Measurements from ENCODE around the gene CHRD.

Gene CHRD

DNA sequence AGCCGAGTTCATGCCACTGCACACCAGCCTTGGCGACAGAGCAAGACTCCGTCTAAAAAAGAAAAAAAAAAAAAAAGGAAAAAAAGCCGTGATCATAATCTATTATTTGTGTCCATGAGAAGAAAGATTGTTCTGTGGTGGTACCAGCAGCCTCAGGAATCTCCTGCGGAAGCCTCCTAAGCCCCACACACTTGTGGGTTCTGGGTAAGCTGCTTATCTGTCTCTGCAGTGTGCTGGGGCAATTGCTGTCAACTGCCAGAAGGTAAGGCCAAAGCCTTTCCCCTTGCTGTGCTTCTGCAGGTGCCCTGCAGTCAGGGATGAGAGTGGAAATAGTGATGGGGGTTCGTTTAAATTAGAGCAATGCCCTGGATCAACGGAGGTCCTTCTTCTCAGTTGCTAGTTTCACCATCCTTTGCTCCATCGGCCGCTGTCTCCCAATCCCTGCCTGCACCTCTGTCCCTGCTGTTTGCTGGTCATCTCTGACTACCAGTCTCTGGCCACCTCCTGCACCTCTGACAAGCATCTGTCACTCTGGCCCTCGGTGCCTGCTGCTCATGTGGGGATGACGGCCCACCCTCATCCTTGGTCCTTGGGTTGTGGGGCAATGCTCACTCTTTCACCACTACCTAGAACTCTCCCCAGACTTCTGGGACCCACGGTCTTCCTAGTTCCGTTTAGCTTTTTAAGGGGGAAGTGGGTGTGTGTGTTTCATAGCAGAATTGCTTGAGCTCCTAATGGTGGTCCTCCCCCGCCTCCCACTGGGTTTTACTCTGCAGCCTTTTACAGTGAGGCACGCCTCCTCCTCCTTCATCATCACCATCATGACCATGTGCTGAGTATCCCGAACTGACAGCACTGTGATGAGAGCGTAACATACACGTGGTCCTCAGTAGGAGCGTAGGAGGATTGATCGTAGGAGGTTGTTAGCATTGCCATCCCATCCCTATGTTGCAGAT is 25.5 kb downstream of the CHRD start:
- H3K4me3 ChIP-seq (ENCODE audit: control insufficient read depth, low read depth, low read length) = no peak overlapping the region
- DNase-seq (ENCODE audit: low read depth) = no peak
- no peak for TF ChIP-seq CTCF (conservative IDR thresholded peaks at IDR 0.05; ENCODE audit: control insufficient read depth, insufficient read depth, low read depth, low read length)

GRCh38 chr3:184409331-184409926 is 29.6 kb downstream of the CHRD start:
- DNase-seq (ENCODE audit: low read depth) = no peak
- no peak for TF ChIP-seq CTCF (conservative IDR thresholded peaks at IDR 0.05; ENCODE audit: control insufficient read depth, insufficient read depth, low read depth, low read length)
- H3K4me3 ChIP-seq (ENCODE audit: control insufficient read depth, low read depth, low read length) = no peak overlapping the region

GRCh38 chr3:184409946-184410500 is 30.2 kb downstream of the CHRD start:
- H3K4me3 ChIP-seq (ENCODE audit: control insufficient read depth, low read depth, low read length) = no peak overlapping the region
- no peak for TF ChIP-seq CTCF (conservative IDR thresholded peaks at IDR 0.05; ENCODE audit: control insufficient read depth, insufficient read depth, low read depth, low read length)
- DNase-seq (ENCODE audit: low read depth) = no peak

GRCh38 chr3:184414418-184415202 is 34.8 kb downstream of the CHRD start:
- no peak overlapping the region for H3K4me3 ChIP-seq (ENCODE audit: control insufficient read depth, low read depth, low read length)
- TF ChIP-seq CTCF (conservative IDR thresholded peaks at IDR 0.05; ENCODE audit: control insufficient read depth, insufficient read depth, low read depth, low read length) = no peak
- no peak for DNase-seq (ENCODE audit: low read depth)

DNA sequence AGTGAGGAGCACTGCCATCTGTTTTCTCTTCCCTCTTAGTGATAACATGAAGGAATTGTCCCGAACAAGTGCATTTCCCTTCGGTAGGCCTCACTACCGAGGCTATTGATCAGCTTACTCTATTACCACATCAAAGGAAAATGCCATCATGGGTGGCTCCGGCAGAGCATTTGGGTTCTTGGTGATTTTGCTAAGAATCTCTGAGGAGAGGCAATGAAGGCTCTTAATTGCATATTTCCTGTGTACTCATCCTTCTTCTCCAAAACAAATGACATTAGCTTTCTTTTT is 35.3 kb downstream of the CHRD start:
- TF ChIP-seq CTCF (conservative IDR thresholded peaks at IDR 0.05; ENCODE audit: control insufficient read depth, insufficient read depth, low read depth, low read length) = no peak
- DNase-seq (ENCODE audit: low read depth) = no peak
- no peak overlapping the region for H3K4me3 ChIP-seq (ENCODE audit: control insufficient read depth, low read depth, low read length)

- no peak overlapping the region for H3K4me3 ChIP-seq (ENCODE audit: control insufficient read depth, low read depth, low read length)
- peak; percentile 94 for TF ChIP-seq CTCF (conservative IDR thresholded peaks at IDR 0.05; ENCODE audit: control insufficient read depth, insufficient read depth, low read depth, low read length)
- peak; percentile 63 for DNase-seq (ENCODE audit: low read depth)
These were observed 37.9 kb downstream of the CHRD start for GRCh38 chr3:184417619-184418327.
